Dermis microvascular lymphatic vessel endothelial cell (primary cell): ENCODE data around the gene KREMEN2. TPM values are rescaled to one million over a fixed set of nuclear protein-coding genes. Genes with fewer than 3 reads are reported as not detected.

Source experiments
- DNase-seq, 2 donors: peaks; one replicate each; pipeline versions ENCODE4 v3.0.0 to v3.0.0-alpha.2; 2010; ENCODE audit warnings: low read depth in 2 of 2
- total RNA-seq: library from RNA; depleted of rRNA; stranded (reverse); fragments of >200 nt; gene quantifications from 2 replicates; pipeline ENCODE4 v1.2.1, GENCODE V29; 2014

KREMEN2 gene
- total RNA-seq, 1 donor from 2014 or later = not detected

- no peak for DNase-seq
Measured at GRCh38 chr16:2963074-2963722, 877 bp upstream of the KREMEN2 start.

DNA sequence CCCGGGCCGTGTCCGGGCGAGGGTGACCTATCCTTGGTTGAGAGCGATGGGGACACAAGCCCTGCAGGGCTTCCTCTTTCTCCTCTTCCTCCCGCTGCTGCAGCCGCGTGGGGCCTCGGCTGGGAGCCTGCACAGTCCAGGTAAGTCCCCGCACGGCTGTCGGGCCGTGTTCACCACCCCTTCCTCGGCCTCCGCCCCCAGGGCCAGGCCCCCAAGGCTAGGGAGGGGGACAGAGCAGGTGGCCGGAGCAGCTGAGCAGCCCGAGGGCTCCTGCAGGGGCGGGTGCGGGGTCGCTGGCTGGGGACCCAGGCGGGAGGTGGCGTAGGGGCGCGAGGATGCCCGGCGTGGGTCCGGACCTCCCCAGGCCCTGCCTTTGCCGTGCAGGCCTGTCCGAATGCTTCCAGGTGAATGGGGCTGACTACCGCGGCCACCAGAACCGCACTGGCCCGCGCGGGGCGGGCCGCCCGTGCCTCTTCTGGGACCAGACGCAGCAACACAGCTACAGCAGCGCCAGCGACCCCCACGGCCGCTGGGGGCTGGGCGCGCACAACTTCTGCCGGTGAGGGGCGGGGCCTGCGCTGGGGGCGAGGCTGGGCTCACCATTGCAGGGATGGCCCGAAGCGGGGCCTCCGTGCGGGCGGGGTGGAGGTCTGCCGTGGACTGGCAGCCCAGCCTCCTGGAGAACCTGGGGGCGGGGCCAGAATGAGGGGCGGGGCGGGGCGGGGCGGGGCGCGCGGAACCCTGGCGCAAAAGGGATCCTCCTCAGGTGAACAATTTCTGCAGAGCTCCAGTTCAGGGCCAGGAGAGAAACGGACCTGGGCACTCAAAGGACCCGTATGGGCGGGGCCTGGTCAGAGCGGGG lies 631 bp downstream of the KREMEN2 start:
- peak in 1 of 2 donors; percentile 21 for DNase-seq

- DNase-seq = no peak
Measured at GRCh38 chr16:2966043-2966807, 2.1 kb downstream of the KREMEN2 start.

DNA sequence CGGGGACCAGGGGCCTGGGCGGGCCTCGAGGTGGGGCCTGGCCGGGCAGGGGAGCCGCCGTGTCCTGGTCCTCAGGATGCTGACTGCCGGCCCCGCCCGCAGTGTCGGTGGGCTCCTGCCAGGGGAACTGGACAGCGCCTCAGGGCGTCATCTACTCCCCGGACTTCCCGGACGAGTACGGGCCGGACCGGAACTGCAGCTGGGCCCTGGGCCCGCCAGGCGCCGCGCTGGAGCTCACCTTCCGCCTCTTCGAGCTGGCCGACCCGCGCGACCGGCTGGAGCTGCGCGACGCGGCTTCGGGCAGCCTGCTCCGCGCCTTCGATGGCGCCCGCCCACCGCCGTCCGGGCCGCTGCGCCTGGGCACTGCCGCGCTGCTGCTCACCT lies 2.7 kb downstream of the KREMEN2 start:
- peak in 1 of 2 donors; percentile 17 for DNase-seq

GRCh38 chr16:2967211-2967631 lies 3.1 kb downstream of the KREMEN2 start:
- no peak for DNase-seq

GRCh38 chr16:2967721-2968161 lies 3.7 kb downstream of the KREMEN2 start:
- no peak for DNase-seq

- no peak for DNase-seq
Measured at GRCh38 chr16:2968368-2968737, 4.3 kb downstream of the KREMEN2 start.

- peak; percentile 63 to 89 for DNase-seq
Measured at GRCh38 chr16:2968738-2969544, 4.9 kb downstream of the KREMEN2 start, which contains the start of gene PAQR4. TSS of gene PAQR4 (plus strand) at chr16:2969348. CDS start at chr16:2969675, 327 bp downstream.

DNA sequence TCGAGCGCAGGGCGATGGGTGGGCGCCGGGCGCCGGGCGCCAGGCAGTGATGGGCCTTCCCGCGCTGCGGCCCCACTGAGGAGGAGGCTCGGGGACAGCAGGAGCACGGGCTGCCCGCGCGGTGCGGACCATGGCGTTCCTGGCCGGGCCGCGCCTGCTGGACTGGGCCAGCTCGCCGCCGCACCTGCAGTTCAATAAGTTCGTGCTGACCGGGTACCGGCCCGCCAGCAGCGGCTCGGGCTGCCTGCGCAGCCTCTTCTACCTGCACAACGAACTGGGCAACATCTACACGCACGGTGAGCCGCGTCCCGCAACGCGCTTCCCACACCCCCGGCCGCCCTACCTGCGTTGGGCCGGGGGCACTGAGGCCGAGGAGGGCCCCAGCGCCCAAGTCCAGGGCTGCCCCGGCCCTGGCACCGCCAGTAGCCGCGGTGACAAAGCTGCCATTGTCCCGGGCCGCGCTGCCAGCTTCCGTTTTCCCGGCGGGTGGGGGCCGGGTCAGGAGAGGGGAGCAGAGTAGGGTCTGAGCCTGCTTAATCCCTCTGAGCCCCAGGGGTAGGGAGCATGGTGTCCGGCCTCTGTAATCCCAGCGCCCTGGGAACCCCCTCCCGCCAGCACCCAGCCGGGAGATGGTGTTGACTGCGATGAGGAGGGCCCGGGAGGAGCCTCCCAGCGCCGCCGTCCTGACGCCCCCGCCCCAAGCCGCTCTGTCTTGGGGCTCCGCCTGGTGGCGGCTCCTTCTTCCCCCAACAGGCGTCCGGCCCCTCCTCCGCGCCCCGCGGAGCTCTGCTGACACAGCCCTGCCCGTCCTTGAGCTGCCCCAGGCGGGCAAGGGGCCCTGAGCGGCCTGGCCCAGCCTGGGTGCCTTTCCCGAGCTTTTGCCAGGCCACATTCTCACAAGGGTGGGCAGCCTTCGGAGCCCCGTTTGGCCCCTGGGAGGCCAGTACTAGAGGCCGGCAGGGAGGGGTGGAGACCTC lies 5.8 kb downstream of the KREMEN2 start:
- peak in 1 of 2 donors; percentile 55 for DNase-seq

DNA sequence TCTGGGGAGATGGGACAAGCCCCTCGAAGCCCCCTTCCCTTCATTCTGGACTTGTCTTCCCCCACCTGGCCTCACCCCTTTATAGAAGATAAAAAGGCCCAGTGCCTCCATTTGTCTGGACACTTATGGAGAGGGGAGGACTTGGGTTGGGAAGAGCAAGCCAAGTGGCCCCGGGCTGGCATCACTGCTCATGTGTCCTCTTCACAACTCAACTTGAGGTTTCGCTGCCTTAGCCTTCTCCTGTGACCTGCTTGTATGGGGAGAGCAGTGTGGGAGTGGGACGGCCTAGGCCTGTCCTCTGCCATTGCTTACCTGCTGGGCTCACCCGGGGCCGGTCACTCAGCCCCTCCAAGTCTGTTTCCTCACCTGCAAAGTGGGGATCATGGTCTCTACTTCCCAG lies 6.5 kb downstream of the KREMEN2 start:
- no peak for DNase-seq

DNA sequence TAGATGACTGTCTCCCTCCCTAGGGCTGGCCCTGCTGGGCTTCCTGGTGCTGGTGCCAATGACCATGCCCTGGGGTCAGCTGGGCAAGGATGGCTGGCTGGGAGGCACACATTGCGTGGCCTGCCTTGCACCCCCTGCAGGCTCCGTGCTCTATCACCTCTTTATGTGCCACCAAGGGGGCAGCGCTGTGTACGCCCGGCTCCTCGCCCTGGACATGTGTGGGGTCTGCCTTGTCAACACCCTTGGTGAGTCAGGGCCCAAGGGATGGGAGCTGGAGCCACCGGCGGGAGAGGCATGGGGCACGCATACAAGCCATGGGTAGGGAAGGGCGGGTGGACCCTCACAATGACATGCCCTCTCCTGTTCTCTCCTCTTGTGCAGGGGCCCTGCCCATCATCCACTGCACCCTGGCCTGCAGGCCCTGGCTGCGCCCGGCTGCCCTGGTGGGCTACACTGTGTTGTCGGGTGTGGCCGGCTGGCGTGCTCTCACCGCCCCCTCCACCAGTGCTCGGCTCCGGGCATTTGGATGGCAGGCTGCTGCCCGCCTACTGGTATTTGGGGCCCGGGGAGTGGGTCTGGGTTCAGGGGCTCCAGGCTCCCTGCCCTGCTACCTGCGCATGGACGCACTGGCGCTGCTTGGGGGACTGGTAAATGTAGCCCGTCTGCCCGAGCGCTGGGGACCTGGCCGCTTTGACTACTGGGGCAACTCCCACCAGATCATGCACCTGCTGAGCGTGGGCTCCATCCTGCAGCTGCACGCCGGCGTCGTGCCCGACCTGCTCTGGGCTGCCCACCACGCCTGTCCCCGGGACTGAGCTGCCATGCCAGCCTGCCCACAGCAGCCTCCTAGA lies 7.3 kb downstream of the KREMEN2 start:
- DNase-seq = no peak

GRCh38 chr16:2971985-2972784 lies 8.1 kb downstream of the KREMEN2 start:
- no peak for DNase-seq

GRCh38 chr16:2973093-2973492 lies 9.0 kb downstream of the KREMEN2 start:
- no peak for DNase-seq

DNA sequence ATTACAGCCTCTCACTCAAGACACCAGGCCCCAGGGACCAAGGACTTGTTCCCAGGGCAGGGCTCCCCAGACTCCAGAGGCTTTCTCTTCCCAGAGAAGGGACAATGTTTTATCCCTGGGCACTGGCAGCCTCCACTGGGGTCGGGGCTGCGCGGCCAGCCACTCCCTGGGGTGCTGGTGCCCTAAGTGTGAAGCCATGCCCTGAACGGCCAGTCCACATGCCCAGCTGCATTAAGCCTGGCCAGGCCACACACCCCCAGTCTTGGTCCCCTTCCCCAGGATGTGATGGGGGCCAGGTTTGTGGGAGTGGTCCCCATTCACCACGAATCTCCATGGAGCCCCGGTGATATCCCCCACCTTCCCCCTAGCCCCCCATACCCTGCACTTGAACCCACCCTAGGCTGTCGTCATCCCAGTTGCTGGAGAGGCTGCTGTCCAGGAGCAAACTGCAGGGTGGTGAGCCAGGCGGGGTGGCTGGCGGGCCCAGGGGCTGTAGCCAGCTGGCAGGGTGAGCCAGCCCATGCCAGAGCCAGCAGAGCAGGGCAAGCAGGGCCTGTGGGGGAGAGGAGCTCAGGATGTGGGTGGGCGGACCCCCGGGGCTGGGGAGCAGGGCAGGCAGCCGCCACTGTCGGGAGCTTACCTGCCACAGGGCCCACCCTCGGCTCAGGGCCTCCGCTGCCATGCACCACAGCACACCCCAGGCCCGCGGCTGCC lies 9.7 kb downstream of the KREMEN2 start:
- DNase-seq = no peak

GRCh38 chr16:2974319-2975056 lies 10.4 kb downstream of the KREMEN2 start:
- DNase-seq = no peak

GRCh38 chr16:2975161-2975795 lies 11.2 kb downstream of the KREMEN2 start:
- DNase-seq = no peak
